Central memory CD4-positive, alpha-beta T cell (primary cell): ENCODE data around the gene AGMO.

Source experiments
- DNase-seq: peaks from one replicate; pipeline ENCODE4 v3.0.0; 2022

The AGMO gene

GRCh38 chr7:15452670-15453069, 109.1 kb downstream of the AGMO start:
- no peak for DNase-seq

GRCh38 chr7:15446722-15447121, 115.1 kb downstream of the AGMO start:
- DNase-seq: no peak

- DNase-seq: no peak
These were observed 115.5 kb downstream of the AGMO start for GRCh38 chr7:15446280-15446679.

GRCh38 chr7:15441915-15442314, 119.9 kb downstream of the AGMO start:
- DNase-seq: no peak

GRCh38 chr7:15440482-15440881, 121.3 kb downstream of the AGMO start:
- DNase-seq: no peak

- DNase-seq: no peak
These were observed 122.0 kb downstream of the AGMO start for GRCh38 chr7:15439853-15440252.

- no peak for DNase-seq
These were observed 128.7 kb downstream of the AGMO start for GRCh38 chr7:15433151-15433550.

- no peak for DNase-seq
These were observed 130.9 kb downstream of the AGMO start for GRCh38 chr7:15430911-15431310.

- DNase-seq: no peak
These were observed 131.6 kb downstream of the AGMO start for GRCh38 chr7:15430191-15430590.

- no peak for DNase-seq
These were observed 137.3 kb downstream of the AGMO start for GRCh38 chr7:15424468-15424867.

GRCh38 chr7:15419596-15419995, 142.2 kb downstream of the AGMO start:
- DNase-seq: no peak

- no peak for DNase-seq
These were observed 143.6 kb downstream of the AGMO start for GRCh38 chr7:15418264-15418663.

GRCh38 chr7:15417341-15417988, 144.3 kb downstream of the AGMO start:
- DNase-seq: no peak

- no peak for DNase-seq
These were observed 150.8 kb downstream of the AGMO start for GRCh38 chr7:15411019-15411418.

GRCh38 chr7:15407910-15408309, 153.9 kb downstream of the AGMO start:
- DNase-seq: no peak

GRCh38 chr7:15403751-15404150, 158.1 kb downstream of the AGMO start:
- DNase-seq: no peak

GRCh38 chr7:15403315-15403714, 158.5 kb downstream of the AGMO start:
- no peak for DNase-seq

GRCh38 chr7:15402436-15403136, 159.2 kb downstream of the AGMO start:
- no peak for DNase-seq

GRCh38 chr7:15400440-15400839, 161.4 kb downstream of the AGMO start:
- no peak for DNase-seq

GRCh38 chr7:15399441-15399840, 162.4 kb downstream of the AGMO start:
- DNase-seq: no peak

GRCh38 chr7:15397922-15398760, 163.7 kb downstream of the AGMO start:
- no peak for DNase-seq

- DNase-seq: no peak
These were observed 164.7 kb downstream of the AGMO start for GRCh38 chr7:15397159-15397550.

- no peak for DNase-seq
These were observed 165.3 kb downstream of the AGMO start for GRCh38 chr7:15396210-15397158.
